HG02973 (cell line): ENCODE results near the gene AMPH.

ENCODE experiments used
- ATAC-seq: cut with Tn5 transposase; IDR thresholded peaks from one replicate; pipeline ENCODE4 v1.9.1; 2021; ENCODE audit warnings: moderate library complexity; ENCODE audit not compliant: unreplicated experiment

The AMPH gene

DNA sequence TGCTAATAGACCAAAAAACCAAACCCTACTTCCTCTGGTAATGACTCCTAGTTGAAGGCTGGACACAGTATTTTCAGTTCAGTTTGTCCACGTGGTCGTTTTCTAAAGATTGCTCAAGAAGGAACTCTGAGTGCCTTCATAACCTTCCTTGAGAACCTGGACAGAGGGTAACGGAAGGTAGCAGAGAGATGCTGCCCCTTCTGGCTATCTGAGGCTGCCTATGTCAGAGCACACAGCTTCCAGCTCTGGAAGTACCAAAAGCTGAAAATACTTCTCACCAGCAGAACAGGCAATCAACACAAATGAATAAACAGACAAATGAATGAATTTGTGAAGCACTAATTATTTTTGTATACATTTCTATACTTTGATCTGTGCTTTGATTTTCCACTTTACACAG, 85.2 kb downstream of the AMPH start:
- no peak for ATAC-seq

DNA sequence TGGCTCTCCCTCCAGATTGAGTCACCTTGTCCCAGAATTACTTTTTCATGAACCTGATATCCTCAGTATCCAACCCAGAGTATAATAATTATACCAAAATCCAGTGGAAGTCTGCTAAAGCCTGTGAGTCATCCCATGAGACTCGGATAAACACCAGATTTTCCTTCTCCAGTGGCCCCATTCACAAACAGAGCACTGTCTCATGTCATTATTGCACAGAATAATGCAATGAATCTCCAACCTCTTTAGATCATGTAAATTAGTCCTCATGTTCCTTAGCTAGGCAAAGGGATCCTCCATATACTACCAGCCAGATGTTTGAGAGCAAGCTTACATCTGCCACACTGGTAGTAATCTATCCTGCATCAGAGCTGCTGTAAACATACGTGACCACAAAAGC, 89.0 kb downstream of the AMPH start:
- no peak for ATAC-seq

DNA sequence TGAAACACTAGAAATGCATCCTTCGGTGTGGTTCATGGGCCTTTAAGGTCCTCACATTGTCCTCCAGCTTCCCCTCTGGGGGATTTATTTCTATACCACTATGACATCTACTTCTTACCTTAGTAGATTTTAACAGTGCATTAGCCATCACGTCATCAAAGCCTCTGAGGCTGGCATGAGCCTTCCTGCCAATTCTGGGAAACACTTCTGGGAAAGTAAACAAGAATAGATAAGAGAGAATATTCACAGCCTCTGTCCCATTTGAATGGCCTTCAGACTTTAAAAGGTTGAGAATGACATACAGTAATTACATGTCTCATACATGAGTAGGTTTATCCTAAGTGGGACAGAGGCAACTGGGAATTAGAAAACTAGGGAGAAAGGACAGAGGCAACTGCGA, 89.7 kb downstream of the AMPH start:
- ATAC-seq = no peak

DNA sequence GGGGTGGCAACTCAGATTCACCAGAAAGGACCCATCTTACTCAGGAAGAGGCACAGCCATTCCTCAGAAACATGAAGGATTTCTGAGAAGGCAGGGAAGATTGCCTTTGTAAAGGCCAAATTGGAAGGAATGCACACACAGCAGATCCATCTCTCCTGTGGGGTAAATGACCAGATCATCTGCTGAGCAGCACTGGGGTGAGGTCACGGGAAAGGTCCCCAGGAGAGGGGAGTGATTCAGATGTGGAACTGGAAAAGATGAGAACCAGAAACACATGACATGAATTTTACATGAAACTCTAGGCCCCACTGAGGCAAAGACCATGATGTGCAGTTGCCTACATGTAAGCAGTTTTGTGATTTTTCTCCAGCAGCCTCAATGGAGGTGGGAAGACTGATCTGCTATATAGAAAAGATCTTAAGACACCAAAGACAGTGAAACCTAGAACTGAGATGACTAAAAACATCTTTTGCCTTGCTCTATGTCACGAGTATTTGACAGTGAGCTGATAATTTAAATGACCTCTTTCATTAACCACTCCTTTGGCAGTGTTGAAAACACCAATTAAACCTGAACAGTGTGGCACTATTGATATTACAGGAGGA, 91.6 kb downstream of the AMPH start:
- no peak for ATAC-seq

DNA sequence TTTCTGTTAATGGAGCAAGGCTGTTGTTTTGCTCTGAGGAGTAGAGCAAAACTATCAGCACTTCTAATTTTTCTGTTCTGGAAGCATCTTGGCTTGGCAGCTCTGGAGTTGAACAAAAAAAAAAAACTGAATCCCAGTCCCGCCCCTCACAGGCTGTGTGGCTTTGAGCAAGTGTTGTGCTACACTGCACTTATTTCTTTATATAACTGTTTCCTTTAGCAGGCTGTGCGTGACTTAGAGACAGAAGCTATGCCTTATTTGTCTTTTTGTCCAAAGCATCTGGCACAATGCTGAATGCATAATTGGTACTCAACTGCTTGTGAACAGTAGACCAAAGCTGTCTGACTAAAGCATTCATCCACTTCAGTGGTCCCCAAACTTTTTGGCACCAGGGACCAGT, 96.1 kb downstream of the AMPH start:
- no peak for ATAC-seq

DNA sequence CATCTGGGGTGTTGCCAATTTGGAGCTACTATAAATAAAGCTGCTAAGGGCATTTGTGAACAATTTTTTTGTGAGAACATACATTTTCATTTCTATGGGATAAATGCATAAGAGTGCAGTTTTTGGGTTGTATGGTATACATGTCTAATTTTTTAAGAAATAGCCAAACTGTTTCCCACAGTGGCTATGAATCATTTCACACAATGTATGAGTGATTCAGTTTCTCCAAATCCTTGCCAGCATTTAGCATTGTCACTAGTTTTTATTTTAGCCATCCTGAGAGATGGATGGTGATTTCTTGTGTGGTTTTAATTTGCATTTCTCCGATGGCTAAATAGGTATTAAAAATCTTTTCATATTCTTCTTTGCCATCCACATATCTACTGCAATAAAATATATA, 105.3 kb downstream of the AMPH start:
- ATAC-seq = no peak

DNA sequence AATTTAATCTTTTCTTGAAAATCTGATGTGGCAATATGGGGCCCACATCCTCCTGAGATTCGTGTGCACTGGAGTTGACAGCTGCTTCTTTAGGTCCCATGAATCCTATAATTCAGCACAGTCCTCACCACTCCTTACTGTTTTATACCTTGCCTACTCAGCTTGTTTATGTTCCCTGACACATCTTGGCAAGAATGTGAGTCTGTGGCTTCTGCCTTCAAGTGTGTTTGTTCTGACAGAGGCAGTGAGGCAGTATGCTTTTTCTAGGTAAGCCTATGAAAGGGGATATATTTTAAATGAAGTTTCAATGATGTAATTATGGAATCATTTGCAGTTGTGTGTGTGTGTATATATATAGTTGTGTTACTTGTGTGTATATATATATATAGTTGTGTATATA, 106.4 kb downstream of the AMPH start:
- no peak for ATAC-seq

DNA sequence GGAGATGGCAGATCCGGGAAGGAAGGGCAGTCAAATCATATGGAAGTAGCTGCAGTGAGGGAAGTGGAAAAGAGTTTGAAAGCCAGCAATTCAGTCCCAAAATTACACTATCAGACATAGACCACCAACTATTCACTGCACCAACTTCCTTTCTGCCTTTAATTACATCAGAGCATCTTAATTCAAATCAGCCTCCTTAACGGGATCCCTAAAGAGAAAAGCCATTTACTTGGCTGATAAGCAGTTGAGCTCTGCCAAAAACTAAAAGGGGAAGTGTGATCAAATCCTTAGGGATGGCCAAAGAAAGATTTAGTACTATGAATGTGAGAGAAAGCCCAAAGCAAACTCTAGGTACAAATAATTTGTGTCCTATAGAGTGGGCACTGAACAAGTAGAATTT, 110.4 kb downstream of the AMPH start:
- no peak for ATAC-seq

DNA sequence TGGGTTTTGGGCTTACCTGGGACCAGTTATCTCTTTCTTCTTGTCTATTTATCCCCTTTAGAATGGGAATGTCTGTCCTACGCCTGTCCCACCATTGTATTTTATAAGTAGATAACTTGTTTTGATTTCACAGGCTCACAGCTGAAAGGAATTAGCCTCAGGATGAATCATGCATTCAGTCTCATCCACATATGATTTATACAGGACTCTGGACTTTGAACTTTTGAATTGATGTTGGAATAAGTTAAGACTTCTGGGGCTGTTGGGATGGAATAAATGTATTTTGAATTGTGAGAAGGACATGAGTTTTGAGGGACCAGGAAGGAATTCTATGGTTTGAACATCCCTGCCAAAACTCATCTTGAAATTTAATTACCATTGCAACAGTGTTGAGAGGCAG, 112.6 kb downstream of the AMPH start:
- ATAC-seq = no peak

DNA sequence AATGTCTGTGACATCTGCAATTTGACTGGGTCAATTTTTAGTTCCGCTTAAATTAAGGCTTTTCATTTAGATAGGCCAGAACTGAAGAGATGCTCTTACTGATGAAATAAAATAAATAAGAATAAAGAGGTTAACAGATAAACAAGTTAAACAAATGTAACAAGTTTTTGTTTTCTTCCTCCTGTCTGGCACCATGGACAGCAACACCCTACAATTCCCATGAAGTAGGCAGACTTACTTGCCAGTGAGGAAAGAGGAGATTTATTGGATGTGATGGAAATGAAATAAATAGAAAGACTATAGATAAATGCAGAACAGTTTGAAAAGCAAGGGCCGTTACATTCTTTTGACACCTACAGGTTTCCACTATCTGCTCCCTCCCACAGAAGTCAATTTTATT, 118.5 kb downstream of the AMPH start:
- no peak for ATAC-seq

DNA sequence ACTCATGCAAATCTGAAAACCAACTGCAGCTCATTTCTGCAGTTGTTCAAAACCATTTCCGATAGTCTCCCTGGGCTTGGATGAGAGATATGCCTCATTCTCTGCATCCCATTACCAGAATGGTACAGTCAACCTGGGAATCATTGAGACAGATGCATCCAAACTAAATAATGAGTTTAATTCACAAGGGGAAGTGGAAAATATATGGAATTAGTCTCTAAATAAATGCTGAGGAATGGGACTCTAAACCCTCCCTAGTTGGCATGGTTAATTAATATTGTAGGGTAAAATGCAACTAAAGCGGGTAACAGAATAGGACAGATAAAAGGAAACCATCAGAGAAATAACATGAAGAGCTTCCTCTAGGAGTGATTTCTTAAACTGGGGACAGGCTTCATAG, 118.9 kb downstream of the AMPH start:
- ATAC-seq = no peak

DNA sequence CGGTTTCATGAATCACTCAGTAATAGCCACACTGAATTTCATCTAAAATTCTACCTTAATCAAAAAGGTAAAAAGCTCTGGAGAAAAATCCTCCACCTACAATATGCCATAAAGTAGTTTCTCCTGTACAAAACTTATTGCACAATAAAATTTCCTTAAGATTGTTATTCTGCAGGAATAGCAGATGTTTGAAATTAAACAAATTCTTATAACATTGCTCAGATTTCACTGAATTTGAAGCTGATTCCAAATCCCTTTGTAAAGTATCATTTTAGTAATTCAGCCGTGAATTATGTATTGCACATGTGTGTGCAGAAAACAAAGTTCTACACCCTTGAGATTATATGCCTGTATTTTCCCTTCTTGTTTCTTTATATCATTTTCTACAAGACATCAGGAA, 123.8 kb downstream of the AMPH start:
- ATAC-seq = no peak

DNA sequence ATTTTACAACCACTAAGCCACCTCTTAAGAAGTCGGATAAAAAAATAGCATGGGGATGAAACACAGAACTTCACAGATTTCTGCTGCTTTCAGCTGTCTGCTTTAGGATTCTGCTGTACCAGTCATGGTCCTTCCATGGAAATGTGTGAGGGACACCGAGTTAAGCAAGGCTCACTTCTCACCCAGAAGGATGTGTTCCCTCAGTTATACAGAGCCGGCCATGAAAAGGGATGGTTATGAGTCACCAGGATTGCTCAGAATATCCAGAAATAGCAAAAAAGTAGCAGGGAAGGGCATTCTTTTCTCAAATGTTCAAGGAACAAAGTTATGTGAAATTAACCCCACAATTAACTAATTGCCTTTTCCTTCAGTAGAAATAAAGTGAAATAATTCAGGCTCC, 124.4 kb downstream of the AMPH start:
- ATAC-seq = no peak

DNA sequence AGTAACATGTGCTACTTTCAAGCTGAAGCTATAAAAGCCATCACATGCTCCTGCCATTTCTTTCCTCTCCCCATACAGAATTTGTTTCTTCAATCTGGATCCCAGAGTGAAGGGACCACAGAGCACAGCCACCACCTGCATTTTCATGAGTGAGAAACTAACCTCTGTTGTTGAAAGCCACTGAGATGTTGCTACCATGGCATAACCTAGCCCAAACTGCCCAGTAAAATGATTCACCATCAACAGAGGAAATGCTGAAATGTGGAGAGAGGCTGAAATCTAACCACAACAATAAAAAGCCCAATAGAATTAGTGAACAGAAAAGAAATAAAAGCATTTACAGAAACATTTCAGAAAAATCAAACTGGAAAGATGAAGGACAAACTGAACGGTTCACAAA, 125.2 kb downstream of the AMPH start:
- no peak for ATAC-seq

DNA sequence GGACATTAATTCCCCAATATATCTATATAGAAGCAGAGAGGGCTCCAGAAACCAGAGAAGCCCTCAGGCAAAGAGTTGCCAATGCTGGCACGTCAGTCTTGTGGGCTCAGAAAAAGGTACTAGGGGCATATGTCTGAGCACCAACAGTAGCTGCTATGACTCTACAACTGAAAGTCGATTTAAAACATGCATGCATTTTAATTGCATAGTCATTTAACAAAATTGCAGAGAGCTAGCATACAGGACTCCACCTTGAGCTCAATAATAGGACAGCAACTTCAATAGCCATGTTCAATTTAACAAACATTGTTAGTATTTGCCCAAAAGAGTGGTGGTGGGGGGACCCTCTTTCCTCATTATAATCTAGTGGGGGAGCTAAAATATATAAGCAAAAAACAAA, 126.5 kb downstream of the AMPH start:
- no peak for ATAC-seq

DNA sequence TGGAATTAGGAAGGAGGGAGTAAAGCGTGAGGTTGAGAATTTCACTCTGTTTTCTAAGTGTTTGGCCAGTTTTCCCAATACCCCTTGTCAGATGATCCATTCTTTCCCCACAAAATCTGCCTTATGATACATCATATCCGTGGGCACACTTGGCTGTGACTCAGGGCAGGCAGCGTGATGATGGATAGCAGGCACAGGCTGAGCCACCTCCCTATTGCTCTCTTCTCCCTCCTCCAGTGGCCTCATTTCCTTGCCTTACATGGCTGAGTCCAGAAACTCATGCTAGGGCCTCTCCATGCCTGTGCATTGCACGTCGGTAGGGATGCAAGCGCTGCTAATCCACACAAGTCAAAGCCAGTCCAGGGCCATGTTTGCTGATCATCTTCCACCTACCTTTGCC, 128.3 kb downstream of the AMPH start:
- ATAC-seq = no peak

DNA sequence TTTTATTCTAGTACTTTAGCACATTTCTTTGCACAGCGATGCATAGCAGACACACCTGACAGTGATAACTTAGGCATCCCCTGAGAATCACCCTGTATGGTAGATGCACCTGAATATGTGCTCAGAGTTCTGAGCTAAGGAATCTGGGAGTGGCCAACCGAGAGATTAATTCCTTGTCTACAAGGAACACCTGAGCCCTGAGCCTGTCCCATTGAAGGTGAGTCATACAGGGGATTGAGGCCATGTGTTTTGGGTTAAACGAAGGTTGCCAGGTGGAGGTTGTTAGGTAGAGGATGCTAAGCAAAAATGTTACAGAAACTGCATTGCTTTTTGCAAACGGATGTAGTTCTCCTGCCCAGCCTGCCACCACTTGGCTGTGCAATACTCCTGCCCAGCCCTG, 128.9 kb downstream of the AMPH start:
- no peak for ATAC-seq

DNA sequence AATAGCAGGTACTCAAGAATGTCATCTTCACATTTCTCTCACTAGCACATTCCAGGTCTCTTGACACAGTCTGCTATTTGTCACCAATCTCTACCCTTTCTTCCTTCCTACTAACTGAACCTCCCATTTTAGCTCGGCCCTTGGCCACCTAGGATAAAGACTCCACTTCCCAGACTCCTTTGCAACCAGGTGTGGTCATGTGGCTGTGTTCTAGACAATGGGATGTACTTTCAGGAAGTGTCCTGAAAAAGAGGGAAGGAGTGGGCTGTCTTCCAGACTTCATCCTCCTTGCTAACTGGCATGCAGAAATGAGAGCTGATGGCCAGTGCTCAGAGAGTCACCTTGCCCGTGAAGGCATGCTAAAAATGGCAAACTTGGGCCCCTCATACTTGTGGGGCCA, 139.2 kb downstream of the AMPH start:
- no peak for ATAC-seq

DNA sequence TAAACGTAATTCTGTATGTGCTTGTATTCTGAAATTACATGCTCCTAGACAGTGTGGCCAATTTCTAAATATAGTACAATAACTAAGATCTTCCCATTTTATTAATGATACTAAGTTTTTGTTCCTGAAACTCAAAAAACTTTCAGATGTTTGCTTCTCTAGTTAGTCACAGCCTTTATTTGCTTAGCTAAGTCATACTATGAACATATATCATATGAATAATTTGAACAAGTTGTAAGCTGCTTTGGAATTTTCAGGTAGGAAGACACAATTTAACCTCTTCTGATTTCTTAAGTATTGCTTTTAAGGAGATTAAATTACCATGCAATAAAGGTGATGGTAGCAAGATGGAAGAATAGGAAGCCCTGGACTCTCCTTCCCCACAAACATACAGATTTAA, 148.7 kb downstream of the AMPH start:
- no peak for ATAC-seq

DNA sequence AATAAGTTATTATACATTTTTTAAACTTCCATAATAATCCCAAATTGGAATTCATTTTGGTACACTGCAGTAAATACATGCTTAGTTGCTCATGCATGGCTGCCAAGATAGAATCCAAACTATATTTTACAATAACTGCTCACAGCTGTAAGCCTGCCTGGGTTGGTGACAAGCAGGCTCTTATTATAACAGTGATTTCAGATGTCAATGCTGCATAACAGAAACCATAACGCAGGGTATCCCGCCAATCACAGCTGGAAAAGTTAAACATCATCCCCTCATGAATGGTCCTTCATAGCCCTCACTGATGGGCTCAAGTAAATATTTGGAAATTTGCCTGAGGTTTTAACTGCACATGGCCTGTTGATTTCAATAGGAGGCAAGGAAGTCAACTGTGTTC, 149.8 kb downstream of the AMPH start:
- no peak for ATAC-seq

DNA sequence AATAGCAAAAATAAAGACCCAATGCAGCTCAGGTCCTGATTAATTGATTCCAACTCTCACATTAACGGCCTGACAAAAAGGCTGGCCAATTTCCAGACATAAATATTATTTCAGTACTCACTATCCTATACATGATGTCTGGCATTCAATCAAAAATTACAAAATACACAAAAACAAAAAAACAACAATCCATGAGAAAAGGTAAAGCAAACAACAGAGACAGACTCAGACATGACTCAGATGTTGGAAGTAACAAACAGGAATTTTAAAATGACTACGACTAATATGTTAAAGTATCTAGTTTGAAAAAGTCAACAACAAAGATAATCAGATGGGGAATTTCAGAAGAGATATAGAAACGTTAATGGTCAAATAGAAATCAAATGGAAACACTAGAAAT, 152.8 kb downstream of the AMPH start:
- no peak for ATAC-seq

DNA sequence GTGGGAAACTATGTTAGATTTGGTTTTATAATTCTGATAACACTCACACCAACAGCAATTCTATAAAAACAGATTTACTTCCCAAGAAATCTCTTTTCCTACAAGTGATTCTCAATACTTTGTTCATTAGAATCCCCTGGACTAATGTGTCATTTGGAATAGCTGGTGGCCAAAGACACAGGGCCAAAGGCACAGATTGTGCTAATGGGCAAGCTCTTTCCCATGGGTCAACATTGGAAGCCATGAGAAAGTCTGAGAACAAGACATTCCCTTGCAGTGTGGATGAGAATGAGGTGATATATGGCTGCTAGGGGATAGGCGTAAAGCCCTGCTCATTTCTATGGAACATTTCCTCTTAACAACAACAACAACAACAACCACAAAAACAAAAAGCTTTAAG, 153.8 kb downstream of the AMPH start:
- no peak for ATAC-seq

DNA sequence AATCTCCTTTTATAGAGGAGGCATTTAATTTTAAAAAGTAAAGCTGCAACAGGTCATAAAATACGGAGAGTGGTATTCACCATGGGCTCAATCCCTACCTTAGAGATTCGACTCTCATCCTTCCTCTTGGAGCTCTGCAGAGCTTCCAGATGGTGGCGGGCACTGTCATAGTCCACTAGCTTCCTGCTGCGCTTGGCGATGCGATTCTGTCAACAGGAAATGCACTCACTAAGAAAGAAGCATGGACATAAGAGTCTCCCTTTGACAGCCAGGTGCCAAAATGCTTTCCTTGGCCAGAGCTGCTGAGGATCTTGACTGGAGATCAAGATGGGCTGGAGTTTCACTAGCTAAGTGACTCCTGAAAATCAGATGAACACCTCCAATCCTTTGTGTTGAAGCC, 154.4 kb downstream of the AMPH start:
- ATAC-seq = no peak

DNA sequence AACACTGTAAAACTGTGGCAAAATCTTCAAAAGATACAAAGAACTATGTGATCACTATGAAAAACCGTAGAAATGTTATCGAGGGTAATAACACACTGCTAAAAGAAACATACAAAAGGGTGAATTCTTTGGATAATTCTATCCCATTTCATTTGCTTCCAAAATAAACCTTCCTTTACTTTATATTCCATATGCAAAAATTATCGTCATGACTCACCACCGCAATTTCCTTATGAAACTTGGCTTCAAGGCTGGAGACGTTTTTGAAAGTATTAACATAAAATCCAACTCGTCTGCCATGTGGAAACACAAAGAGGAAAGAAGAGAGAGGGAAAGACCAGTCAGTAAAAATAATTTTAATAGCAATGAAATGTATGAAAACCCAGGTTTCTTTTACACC, 165.2 kb downstream of the AMPH start:
- ATAC-seq = no peak
